ENCODE results near the gene ALOX12B. TPM values are rescaled to one million over a fixed set of nuclear protein-coding genes. Genes with fewer than 3 reads are reported as not detected.

The ALOX12B gene
- total RNA-seq = 1 to 10 TPM in 1 of 2 donors, under 1 TPM in 1; 0.95 to 1.2 TPM
- polyA plus RNA-seq (2013, experiment 1 of 2) = 0.68 TPM
- polyA plus RNA-seq (2013, experiment 2 of 2) = 0.46 TPM
- long read RNA-seq, experiment 1 = 0 reads
- long read RNA-seq, experiment 2, partial matches to known transcripts = 1 of 2 reads
- long read RNA-seq, experiment 2, other reads (novel, unspliced or antisense) = 1 of 2 reads
- long read RNA-seq, experiment 3, partial matches to known transcripts = 0 of 2 reads
- long read RNA-seq, experiment 3, other reads (novel, unspliced or antisense) = 0 of 2 reads
- long read RNA-seq, experiment 4, partial matches to known transcripts = 0 of 1 reads
- long read RNA-seq, experiment 4, other reads (novel, unspliced or antisense) = 1 of 1 reads

GRCh38 chr17:8087075-8087951 is at the start of gene ALOX12B:
ALOX12B (minus strand) TSS chr17:8087716; CDS start chr17:8087442, 274 bp downstream.
- Mint-ChIP-seq H3K4me1 (no peaks in the 10 kb centered on the region), H3K9me3 (no peaks in the 10 kb centered on the region), H3K36me3 (ENCODE audit: low read depth) (no peaks in the 10 kb centered on the region), H3K4me3 (no peak within 1 kb of the TSS), H3K27me3 (ENCODE audit: insufficient read depth) (peaks cover 75% of the 10 kb centered on the region), H3K27ac (no peak within 1 kb of the TSS)
- H3K36me3 ChIP-seq (ENCODE audit: control insufficient read depth, insufficient read depth, low read length) = no peaks in the 10 kb centered on the region
- no peak for DNase-seq
- 94 to 98% methylated on average over 8 to 20 of the region's 20 CpGs for WGBS, 2 experiments (ENCODE audit: insufficient coverage in 1 of 2, insufficient read length in 1 of 2)
- peaks cover 24% of the 10 kb centered on the region for H3K27me3 ChIP-seq (ENCODE audit: control insufficient read depth, insufficient read depth, low read length, poor library complexity, severe bottlenecking)
- TF ChIP-seq CTCF (conservative IDR thresholded peaks at IDR 0.05) = no peak
- no peak within 1 kb of the TSS for H3K27ac ChIP-seq (ENCODE audit: low read depth, low read length)
- H3K9me3 ChIP-seq (ENCODE audit: control insufficient read depth, low read length) = no peaks in the 10 kb centered on the region
- no peak within 1 kb of the TSS for H3K9ac ChIP-seq (ENCODE audit: extremely low read depth, low read length, poor library complexity, severe bottlenecking)
- H3K4me3 ChIP-seq (ENCODE audit: low read length) = no peak within 1 kb of the TSS
- H3K4me1 ChIP-seq (ENCODE audit: control insufficient read depth, insufficient read depth, low read length) = no peaks in the 10 kb centered on the region

- Histone ChIP-seq H3K27ac (ENCODE audit: low read depth, low read length) (no peak overlapping the region), H3K27me3 (ENCODE audit: control insufficient read depth, insufficient read depth, low read length, poor library complexity, severe bottlenecking) (peaks cover 29% of the 10 kb centered on the region), H3K4me1 (ENCODE audit: control insufficient read depth, insufficient read depth, low read length) (no peaks in the 10 kb centered on the region), H3K4me3 (ENCODE audit: low read length) (no peak overlapping the region), H3K9me3 (ENCODE audit: control insufficient read depth, low read length) (no peaks in the 10 kb centered on the region), H3K9ac (ENCODE audit: extremely low read depth, low read length, poor library complexity, severe bottlenecking) (no peak overlapping the region), H3K36me3 (ENCODE audit: control insufficient read depth, insufficient read depth, low read length) (no peaks in the 10 kb centered on the region)
- no peaks in the 10 kb centered on the region for H3K9me3 Mint-ChIP-seq
- TF ChIP-seq CTCF (conservative IDR thresholded peaks at IDR 0.05) = no peak
- H3K4me3 Mint-ChIP-seq = no peak overlapping the region
- H3K4me1 Mint-ChIP-seq = peaks cover 5% of the 10 kb centered on the region
- H3K27ac Mint-ChIP-seq = no peak overlapping the region
- H3K36me3 Mint-ChIP-seq (ENCODE audit: low read depth) = no peaks in the 10 kb centered on the region
- peaks cover 22% of the 10 kb centered on the region for H3K27me3 Mint-ChIP-seq (ENCODE audit: insufficient read depth)
- no peak for DNase-seq
- 82 to 93% methylated on average over 4 of the region's 4 CpGs for WGBS, 2 experiments (ENCODE audit: insufficient coverage in 1 of 2, insufficient read length in 1 of 2)
Observed at GRCh38 chr17:8133941-8134340, 46.4 kb upstream of the ALOX12B start.

DNA sequence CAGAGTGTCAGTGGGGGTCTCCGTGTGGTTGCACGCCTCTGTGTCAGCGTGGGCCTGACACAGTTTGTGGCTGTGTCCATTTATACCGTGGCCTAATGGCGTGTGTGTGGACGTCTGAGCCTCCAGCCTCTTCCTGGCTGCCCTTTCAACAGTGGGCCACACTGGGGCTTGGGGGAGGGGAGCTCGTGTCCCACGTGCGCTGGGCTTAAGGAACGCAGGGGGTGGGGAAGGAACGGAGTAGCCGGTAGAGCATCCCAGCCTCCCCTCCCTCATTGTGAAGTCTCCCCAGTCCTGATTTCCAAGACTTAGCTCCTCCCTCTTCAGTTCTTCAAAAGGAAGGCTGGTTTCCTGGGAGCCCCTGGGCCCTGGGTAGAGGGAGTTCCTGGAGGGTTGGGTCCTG is 45.9 kb upstream of the ALOX12B start:
- no peak overlapping the region for H3K27ac Mint-ChIP-seq
- no peaks in the 10 kb centered on the region for H3K36me3 ChIP-seq (ENCODE audit: control insufficient read depth, insufficient read depth, low read length)
- no peaks in the 10 kb centered on the region for H3K9me3 Mint-ChIP-seq
- TF ChIP-seq CTCF (conservative IDR thresholded peaks at IDR 0.05) = no peak
- DNase-seq = peak; percentile 72
- peaks cover 5% of the 10 kb centered on the region for H3K4me1 Mint-ChIP-seq
- H3K9ac ChIP-seq (ENCODE audit: extremely low read depth, low read length, poor library complexity, severe bottlenecking) = no peak overlapping the region
- no peaks in the 10 kb centered on the region for H3K9me3 ChIP-seq (ENCODE audit: control insufficient read depth, low read length)
- 70 to 73% methylated on average over 6 to 12 of the region's 12 CpGs for WGBS, 2 experiments (ENCODE audit: insufficient coverage in 1 of 2, insufficient read length in 1 of 2)
- no peaks in the 10 kb centered on the region for H3K4me1 ChIP-seq (ENCODE audit: control insufficient read depth, insufficient read depth, low read length)
- no peak overlapping the region for H3K4me3 Mint-ChIP-seq
- H3K4me3 ChIP-seq (ENCODE audit: low read length) = no peak overlapping the region
- H3K27me3 ChIP-seq (ENCODE audit: control insufficient read depth, insufficient read depth, low read length, poor library complexity, severe bottlenecking) = peaks cover 34% of the 10 kb centered on the region
- H3K27ac ChIP-seq (ENCODE audit: low read depth, low read length) = no peak overlapping the region
- H3K36me3 Mint-ChIP-seq (ENCODE audit: low read depth) = no peaks in the 10 kb centered on the region
- peaks cover 27% of the 10 kb centered on the region for H3K27me3 Mint-ChIP-seq (ENCODE audit: insufficient read depth)
